Measurements from ENCODE around the gene PTPRM. TPM values are rescaled to one million over a fixed set of nuclear protein-coding genes. Genes with fewer than 3 reads are reported as not detected.

Gene PTPRM
- total RNA-seq, 1 experiment from 2014 or later: 42.3 TPM

- DNase-seq: no peak
- no peaks in the 10 kb centered on the region for H3K27me3 Mint-ChIP-seq (ENCODE audit: unreplicated experiment)
- H3K4me3 Mint-ChIP-seq (ENCODE audit: low read depth, unreplicated experiment): no peak overlapping the region
- H3K9me3 Mint-ChIP-seq (ENCODE audit: low read depth, unreplicated experiment): no peaks in the 10 kb centered on the region
- intact Hi-C loops (cut with micrococcal nuclease; ENCODE audit: unreplicated experiment): no loop called here
- CTCF ChIA-PET: no interaction called here
- H3K4me1 Mint-ChIP-seq (ENCODE audit: low read depth, unreplicated experiment): no peaks in the 10 kb centered on the region
- TF ChIP-seq CTCF (IDR thresholded peaks at IDR 0.05; ENCODE audit: unreplicated experiment): no peak
- H3K27ac Mint-ChIP-seq (ENCODE audit: unreplicated experiment): no peak overlapping the region
- no TSS peak for BruUV-seq (replicated peaks)
- no peaks in the 10 kb centered on the region for H3K36me3 Mint-ChIP-seq (ENCODE audit: insufficient read depth, unreplicated experiment)
Observed at GRCh38 chr18:7586379-7586778, 19.3 kb downstream of the PTPRM start.

- no peaks in the 10 kb centered on the region for H3K4me1 Mint-ChIP-seq (ENCODE audit: low read depth, unreplicated experiment)
- no peaks in the 10 kb centered on the region for H3K9me3 Mint-ChIP-seq (ENCODE audit: low read depth, unreplicated experiment)
- intact Hi-C loops (cut with micrococcal nuclease; ENCODE audit: unreplicated experiment): no loop called here
- no peak for DNase-seq
- CTCF ChIA-PET: no interaction called here
- no peaks in the 10 kb centered on the region for H3K27me3 Mint-ChIP-seq (ENCODE audit: unreplicated experiment)
- H3K36me3 Mint-ChIP-seq (ENCODE audit: insufficient read depth, unreplicated experiment): no peaks in the 10 kb centered on the region
- H3K27ac Mint-ChIP-seq (ENCODE audit: unreplicated experiment): no peak overlapping the region
- no TSS peak for BruUV-seq (replicated peaks)
- no peak for TF ChIP-seq CTCF (IDR thresholded peaks at IDR 0.05; ENCODE audit: unreplicated experiment)
- H3K4me3 Mint-ChIP-seq (ENCODE audit: low read depth, unreplicated experiment): no peak overlapping the region
Observed at GRCh38 chr18:7590826-7591560, 23.9 kb downstream of the PTPRM start.

- intact Hi-C loops (cut with micrococcal nuclease; ENCODE audit: unreplicated experiment): no loop called here
- TF ChIP-seq CTCF (IDR thresholded peaks at IDR 0.05; ENCODE audit: unreplicated experiment): no peak
- no peaks in the 10 kb centered on the region for H3K9me3 Mint-ChIP-seq (ENCODE audit: low read depth, unreplicated experiment)
- H3K4me1 Mint-ChIP-seq (ENCODE audit: low read depth, unreplicated experiment): no peaks in the 10 kb centered on the region
- no peaks in the 10 kb centered on the region for H3K27me3 Mint-ChIP-seq (ENCODE audit: unreplicated experiment)
- H3K27ac Mint-ChIP-seq (ENCODE audit: unreplicated experiment): no peak overlapping the region
- H3K36me3 Mint-ChIP-seq (ENCODE audit: insufficient read depth, unreplicated experiment): no peaks in the 10 kb centered on the region
- no peak overlapping the region for H3K4me3 Mint-ChIP-seq (ENCODE audit: low read depth, unreplicated experiment)
- no peak for DNase-seq
- CTCF ChIA-PET: no interaction called here
- BruUV-seq (replicated peaks): no TSS peak
Observed at GRCh38 chr18:7592305-7593071, 25.4 kb downstream of the PTPRM start.

GRCh38 chr18:7593218-7593819 is 26.2 kb downstream of the PTPRM start:
- Mint-ChIP-seq H3K4me1 (ENCODE audit: low read depth, unreplicated experiment) (no peaks in the 10 kb centered on the region), H3K27ac (ENCODE audit: unreplicated experiment) (no peak overlapping the region), H3K27me3 (ENCODE audit: unreplicated experiment) (no peaks in the 10 kb centered on the region), H3K9me3 (ENCODE audit: low read depth, unreplicated experiment) (no peaks in the 10 kb centered on the region), H3K4me3 (ENCODE audit: low read depth, unreplicated experiment) (no peak overlapping the region), H3K36me3 (ENCODE audit: insufficient read depth, unreplicated experiment) (no peaks in the 10 kb centered on the region)
- BruUV-seq (replicated peaks): no TSS peak
- intact Hi-C loops (cut with micrococcal nuclease; ENCODE audit: unreplicated experiment): no loop called here
- DNase-seq: no peak
- CTCF ChIA-PET: no interaction called here
- TF ChIP-seq CTCF (IDR thresholded peaks at IDR 0.05; ENCODE audit: unreplicated experiment): no peak

All from Calu3 (cell line).